Measurements from ENCODE around the gene ZNF593. TPM values are rescaled to one million over a fixed set of nuclear protein-coding genes. Genes with fewer than 3 reads are reported as not detected.

ZNF593 gene
- total and polyA plus RNA-seq, 9 of the 15 experiments (the other 6 are each of a cell fraction or from before 2014, with no cell fraction given), result 9.8 to 334 (median 48.2) TPM

GRCh38 chr1:26190373-26190987, 20.8 kb downstream of the ZNF593 start, which contains the start of gene CATSPER4 (continued):
- peak; percentile 68 to 82 (median 74) for TF ChIP-seq CTCF (IDR thresholded peaks at IDR 0.05 in 2 of 3, conservative IDR thresholded peaks at IDR 0.05 in 1 of 3; ENCODE audit: insufficient read depth in 2 of 3, low read depth in 1 of 3, low read length in 3 of 3)
- 0 out of 2 replicates have a peak, but pooled peaks have one; percentile 27 for TF ChIP-seq ZNF24 (IDR thresholded peaks at IDR 0.05)
- TF ChIP-seq CSDE1 (IDR thresholded peaks at IDR 0.05), result no peak
- no peak for TF ChIP-seq GMEB1 (CRISPR knock-in tag; IDR thresholded peaks at IDR 0.05)
- TF ChIP-seq RAD21 (CRISPR knock-in tag; conservative IDR thresholded peaks at IDR 0.05 in 1 of 2, IDR thresholded peaks at IDR 0.05 in 1 of 2), result peak; percentile 57 to 82
- peak; percentile 59 for TF ChIP-seq ESRRA (IDR thresholded peaks at IDR 0.05; ENCODE audit: borderline replicate concordance, low read depth)
- TF ChIP-seq HES1 (IDR thresholded peaks at IDR 0.05; ENCODE audit: low read depth), result no peak
- TF ChIP-seq ZBTB33 (CRISPR knock-in tag; IDR thresholded peaks at IDR 0.05), result peak; percentile 89
- peak; percentile 48; the same call in 1 of the 2 replicates for TF ChIP-seq TEAD4 (IDR thresholded peaks at IDR 0.05; ENCODE audit: low read length)
- TF ChIP-seq TEAD4 (CRISPR knock-in tag; IDR thresholded peaks at IDR 0.05; ENCODE audit: borderline replicate concordance), result no peak
- no peak for TF ChIP-seq DDX20 (tag; IDR thresholded peaks at IDR 0.05; ENCODE audit: low read depth)
